Lower leg skin (tissue), 4 donors: ENCODE results near the gene MYL5. TPM values are rescaled to one million over a fixed set of nuclear protein-coding genes. Genes with fewer than 3 reads are reported as not detected.

ENCODE experiments used
- DNase-seq, 2 donors: peaks; one replicate each; pipeline ENCODE4 v3.0.0-alpha.2; 2019; ENCODE audit warnings: low spot score in 2 of 2
- H3K4me3 ChIP-seq: fragments of 200-600 bp; sonication (generic); 2 replicates; pipeline ENCODE4 v1.5.1; 2017; ENCODE audit warnings: mild to moderate bottlenecking, low read depth; ENCODE audit not compliant: poor library complexity, severe bottlenecking
- POLR2A ChIP-seq, 2 donors: fragments of 450-650 bp; IDR thresholded peaks; one replicate each; pipeline ENCODE4 v1.6.1; 2016 to 2017; ENCODE audit warnings: antibody characterized with exemption in 2 of 2, mild to moderate bottlenecking in 1 of 2, moderate library complexity in 1 of 2
- WGBS, 2 donors: methylation state at CpG; one replicate each; pipeline ENCODE4 v1.1.5; 2018; 5-methylcytosine and 5-hydroxymethylcytosine counted together
- intact Hi-C: fragments of 100-400 bp; cut with DNase I; formaldehyde crosslinking; loops from one replicate; pipeline ENCODE4 v1.15.0; 2023; ENCODE audit warnings: low total_unique reads
- total RNA-seq, 4 donors: library from RNA; depleted of rRNA; stranded (reverse); fragments of >200 nt; gene quantifications; one replicate each; pipeline ENCODE4 v1.1.0, GENCODE V29; 2016
- TF ChIP-seq, protein P1 (sequence below), 3 donors: fragments of 450-650 bp; IDR thresholded peaks; one replicate each; pipeline ENCODE4 v1.5.1; 2016; ENCODE audit warnings: antibody characterized with exemption in 3 of 3, mild to moderate bottlenecking in 3 of 3, moderate library complexity in 2 of 3

The MYL5 gene
- total RNA-seq, 4 donors from 2014 or later: 7.2 to 31.4 (median 7.7) TPM

DNA sequence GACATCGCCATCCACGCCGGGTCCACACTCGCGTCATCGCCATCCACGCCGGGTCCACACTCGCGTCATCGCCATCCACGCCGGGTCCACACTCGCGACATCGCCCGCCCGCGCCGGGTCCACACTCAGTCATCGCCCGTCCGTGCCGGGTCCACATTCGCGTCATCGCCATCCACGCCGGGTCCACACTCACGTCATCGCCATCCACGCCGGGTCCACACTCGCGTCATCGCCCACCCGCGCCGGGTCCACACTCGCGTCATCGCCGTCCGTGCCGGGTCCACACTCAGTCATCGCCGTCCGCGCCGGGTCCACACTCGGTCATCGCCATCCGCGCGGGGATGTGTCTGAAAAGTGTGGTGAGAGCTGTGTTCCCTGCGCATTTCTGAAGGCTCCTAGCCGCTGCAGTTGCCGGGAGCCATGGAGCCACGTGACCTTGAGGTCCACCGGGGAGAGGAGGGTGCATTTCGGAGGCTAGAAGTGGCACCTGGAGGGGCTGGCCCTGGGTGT lies 48.6 kb downstream of the MYL5 start:
- no peak overlapping the region for H3K4me3 ChIP-seq
- no peak for DNase-seq
- intact Hi-C loops: no loop called here
- WGBS, 2 donors: 96 to 97% methylated on average over 61 of the region's 61 CpGs
- TF ChIP-seq, protein P1, sequence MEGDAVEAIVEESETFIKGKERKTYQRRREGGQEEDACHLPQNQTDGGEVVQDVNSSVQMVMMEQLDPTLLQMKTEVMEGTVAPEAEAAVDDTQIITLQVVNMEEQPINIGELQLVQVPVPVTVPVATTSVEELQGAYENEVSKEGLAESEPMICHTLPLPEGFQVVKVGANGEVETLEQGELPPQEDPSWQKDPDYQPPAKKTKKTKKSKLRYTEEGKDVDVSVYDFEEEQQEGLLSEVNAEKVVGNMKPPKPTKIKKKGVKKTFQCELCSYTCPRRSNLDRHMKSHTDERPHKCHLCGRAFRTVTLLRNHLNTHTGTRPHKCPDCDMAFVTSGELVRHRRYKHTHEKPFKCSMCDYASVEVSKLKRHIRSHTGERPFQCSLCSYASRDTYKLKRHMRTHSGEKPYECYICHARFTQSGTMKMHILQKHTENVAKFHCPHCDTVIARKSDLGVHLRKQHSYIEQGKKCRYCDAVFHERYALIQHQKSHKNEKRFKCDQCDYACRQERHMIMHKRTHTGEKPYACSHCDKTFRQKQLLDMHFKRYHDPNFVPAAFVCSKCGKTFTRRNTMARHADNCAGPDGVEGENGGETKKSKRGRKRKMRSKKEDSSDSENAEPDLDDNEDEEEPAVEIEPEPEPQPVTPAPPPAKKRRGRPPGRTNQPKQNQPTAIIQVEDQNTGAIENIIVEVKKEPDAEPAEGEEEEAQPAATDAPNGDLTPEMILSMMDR (IDR thresholded peaks at IDR 0.05): no peak
- no peak for TF ChIP-seq POLR2A (IDR thresholded peaks at IDR 0.05)

DNA sequence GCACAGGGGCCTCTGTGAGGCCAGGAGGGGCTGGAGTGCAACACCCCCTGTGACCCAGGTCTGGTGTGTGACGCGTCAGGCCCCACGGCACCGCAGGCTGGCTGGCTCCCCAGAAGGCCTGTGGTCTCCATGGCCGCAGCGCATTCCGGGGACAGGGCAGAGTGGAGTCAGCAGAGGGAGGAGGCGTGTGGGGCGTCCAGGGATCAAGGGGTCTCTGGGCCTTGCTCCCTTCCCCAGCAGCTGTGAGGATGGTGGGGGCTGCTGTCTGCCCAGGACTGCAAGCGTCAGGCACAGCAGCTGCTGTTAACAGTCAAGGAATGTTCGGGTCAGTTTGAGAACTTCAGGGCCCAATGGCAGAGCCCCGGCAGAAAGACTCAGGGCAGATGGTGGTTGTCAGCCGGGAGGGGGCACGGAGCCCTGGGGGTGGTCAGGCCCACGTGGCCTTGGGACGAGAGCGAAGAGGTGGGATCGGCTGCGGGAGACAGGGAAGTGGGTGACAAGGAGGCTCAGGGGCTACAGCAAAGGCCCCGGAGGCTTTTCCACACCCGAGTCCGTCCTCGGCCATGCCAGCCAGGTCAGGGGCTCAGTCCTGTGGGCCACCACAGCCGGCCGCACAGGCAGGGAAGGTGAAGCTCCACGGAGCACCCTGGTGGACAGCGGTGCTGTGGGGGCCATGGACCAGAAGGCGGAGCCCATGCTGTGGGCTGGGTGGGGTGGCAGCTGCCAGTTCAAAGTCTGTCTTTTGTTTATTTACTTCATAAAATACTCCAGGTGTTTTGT lies 49.6 kb downstream of the MYL5 start:
- 94 to 96% methylated on average over 23 to 28 of the region's 28 CpGs for WGBS, 2 donors
- intact Hi-C loops: no loop called here
- H3K4me3 ChIP-seq: no peak overlapping the region
- TF ChIP-seq, protein P1 (IDR thresholded peaks at IDR 0.05): no peak
- TF ChIP-seq POLR2A (IDR thresholded peaks at IDR 0.05): no peak
- DNase-seq: no peak

DNA sequence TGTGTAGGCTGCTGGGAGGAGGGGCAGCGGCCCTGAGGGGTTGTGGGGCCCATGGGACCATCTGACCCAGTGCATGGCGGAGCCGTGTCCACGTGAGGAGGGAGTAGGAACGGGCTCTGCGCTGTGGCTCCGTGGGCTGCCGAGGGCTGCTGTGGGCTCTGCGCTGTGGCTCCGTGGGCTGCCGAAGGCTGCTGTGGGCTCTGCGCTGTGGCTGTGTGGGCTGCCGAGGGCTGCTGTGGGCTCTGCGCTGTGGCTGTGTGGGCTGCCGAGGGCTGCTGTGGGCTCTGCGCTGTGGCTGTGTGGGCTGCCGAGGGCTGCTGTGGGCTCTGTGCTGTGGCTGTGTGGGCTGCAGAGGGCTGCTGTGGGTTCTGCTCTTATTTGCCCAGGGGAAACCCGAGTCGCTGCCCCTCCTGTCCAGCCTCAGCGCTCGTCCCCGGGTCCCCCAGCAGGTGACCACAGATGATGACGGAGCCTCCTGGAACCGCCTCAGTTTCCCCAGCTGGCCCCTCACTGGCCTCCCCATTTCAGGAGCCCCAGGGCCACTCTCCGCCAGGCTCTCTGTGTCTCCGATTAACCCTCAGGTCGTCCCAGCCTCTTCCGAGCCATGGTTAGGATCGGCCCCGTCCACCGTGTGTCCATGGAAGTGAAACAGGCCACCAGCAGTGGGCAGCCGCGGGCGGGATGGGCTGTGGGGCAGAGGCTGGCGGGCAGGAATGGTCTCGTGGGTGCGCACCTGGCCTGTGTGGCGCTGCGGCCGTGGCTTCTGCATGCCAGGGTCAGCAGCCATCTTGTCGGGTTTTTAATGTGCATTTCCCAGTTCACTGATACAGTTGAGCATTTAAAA lies 51.3 kb downstream of the MYL5 start:
- TF ChIP-seq, protein P1 (IDR thresholded peaks at IDR 0.05): no peak
- TF ChIP-seq POLR2A (IDR thresholded peaks at IDR 0.05): no peak
- no peak overlapping the region for H3K4me3 ChIP-seq
- WGBS, 2 donors: 89% methylated on average over 37 to 40 of the region's 41 CpGs
- no peak for DNase-seq
- intact Hi-C loops: no loop called here

GRCh38 chr4:726235-726787 lies 52.0 kb downstream of the MYL5 start:
- intact Hi-C loops: no loop called here
- 46 to 47% methylated on average over 16 of the region's 16 CpGs for WGBS, 2 donors
- DNase-seq: no peak
- H3K4me3 ChIP-seq: no peak overlapping the region
- no peak for TF ChIP-seq POLR2A (IDR thresholded peaks at IDR 0.05)
- TF ChIP-seq, protein P1 (IDR thresholded peaks at IDR 0.05): no peak

- TF ChIP-seq POLR2A (IDR thresholded peaks at IDR 0.05): no peak
- TF ChIP-seq, protein P1 (IDR thresholded peaks at IDR 0.05): no peak
- 69 to 70% methylated on average over 15 to 17 of the region's 17 CpGs for WGBS, 2 donors
- intact Hi-C loops: no loop called here
- no peak overlapping the region for H3K4me3 ChIP-seq
- DNase-seq: no peak
Measured at GRCh38 chr4:726838-727237, 52.5 kb downstream of the MYL5 start.
